Gastrocnemius medialis (tissue), 4 donors: ENCODE results near the gene TPRG1.

Experiments used
- CTCF ChIP-seq, 5 experiments: fragments of 450-650 bp in 3 of 5; fragments of 200-600 bp in 2 of 5; sonication (generic) in 2 of 5; IDR thresholded peaks in 4 of 5; conservative IDR thresholded peaks in 1 of 5; 1 replicate in 4 of 5; 2 replicates in 1 of 5; pipeline ENCODE4 v1.5.1; 2016 to 2019; ENCODE audit warnings: antibody characterized with exemption in 5 of 5, mild to moderate bottlenecking in 3 of 5, moderate library complexity in 3 of 5
- POLR2A ChIP-seq, 2 donors: fragments of 450-650 bp; IDR thresholded peaks; one replicate each; pipeline ENCODE4 v1.6.1; 2017; ENCODE audit warnings: antibody characterized with exemption in 2 of 2, mild to moderate bottlenecking in 2 of 2, moderate library complexity in 2 of 2

GRCh38 chr3:189212681-189213080, 40.9 kb downstream of the TPRG1 start:
- TF ChIP-seq POLR2A (IDR thresholded peaks at IDR 0.05) = no peak
- TF ChIP-seq CTCF (IDR thresholded peaks at IDR 0.05 in 4 of 5, conservative IDR thresholded peaks at IDR 0.05 in 1 of 5) = no peak
